Neural cell (in vitro differentiated cells): ENCODE results near the gene ZNF407. TPM values are rescaled to one million over a fixed set of nuclear protein-coding genes. Genes with fewer than 3 reads are reported as not detected.

Experiments used
- H2AFZ ChIP-seq: fragments of 200-600, 300-800 bp; sonication (generic), shearing (Covaris generic); 2 replicates; pipeline ENCODE4 v1.6.0; 2014; ENCODE audit warnings: low read depth, mild to moderate bottlenecking, antibody characterized with exemption, low read length, moderate library complexity
- H3F3A ChIP-seq: fragments of 200-600 bp; shearing (Covaris generic); 2 replicates; pipeline ENCODE4 v1.6.1; 2016; ENCODE audit warnings: mild to moderate bottlenecking, moderate library complexity, mixed read lengths, antibody characterized with exemption, low read length; ENCODE audit not compliant: insufficient read depth, poor library complexity, severe bottlenecking
- H3K27ac ChIP-seq: fragments of 200-600, 300-800 bp; sonication (generic), shearing (Covaris generic); 2 replicates; pipeline ENCODE4 v1.5.1; 2014; ENCODE audit warnings: mild to moderate bottlenecking, low read length, moderate library complexity
- H3K27me3 ChIP-seq: fragments of 300-800, 200-600 bp; sonication (generic), shearing (Covaris generic); 2 replicates; pipeline ENCODE4 v1.6.0; 2014; ENCODE audit warnings: mild to moderate bottlenecking, low read depth, low read length, moderate library complexity; ENCODE audit not compliant: insufficient read depth
- H3K36me3 ChIP-seq: fragments of 300-800, 200-600 bp; sonication (generic), shearing (Covaris generic); 2 replicates; pipeline ENCODE4 v1.5.1; 2014; ENCODE audit warnings: mild to moderate bottlenecking, antibody characterized with exemption, low read length, moderate library complexity; ENCODE audit not compliant: insufficient read depth
- H3K4me2 ChIP-seq: fragments of 300-800, 200-600 bp; sonication (generic), shearing (Covaris generic); 2 replicates; pipeline ENCODE4 v1.6.0; 2014; ENCODE audit warnings: mild to moderate bottlenecking, low read length
- H3K4me3 ChIP-seq: fragments of 300-800, 200-600 bp; sonication (generic), shearing (Covaris generic); 2 replicates; pipeline ENCODE4 v1.5.1; 2014; ENCODE audit warnings: mild to moderate bottlenecking, low read length, moderate library complexity
- H3K79me2 ChIP-seq: fragments of 200-600 bp; shearing (Covaris generic); replicated peaks from 2 replicates; pipeline ENCODE4 v1.6.0; 2014; ENCODE audit warnings: mild to moderate bottlenecking, low read length, moderate library complexity; ENCODE audit not compliant: insufficient read depth
- H3K9ac ChIP-seq: fragments of 300-800, 200-600 bp; sonication (generic), shearing (Covaris generic); 2 replicates; pipeline ENCODE4 v1.6.1; 2016; ENCODE audit warnings: mild to moderate bottlenecking, low read length, mixed read lengths
- H3K9me2 ChIP-seq: fragments of 200-600 bp; shearing (Covaris generic); 2 replicates; pipeline ENCODE4 v1.6.1; 2016; ENCODE audit warnings: mild to moderate bottlenecking, low read length, mixed read lengths; ENCODE audit not compliant: insufficient read depth
- H3K9me3 ChIP-seq: fragments of 200-600, 300-800 bp; sonication (generic), shearing (Covaris generic); 2 replicates; pipeline ENCODE4 v1.6.1; 2016; ENCODE audit warnings: mild to moderate bottlenecking, mixed run types, low read length, moderate library complexity, mixed read lengths
- H4K20me1 ChIP-seq: fragments of 200-600 bp; shearing (Covaris generic); 2 replicates; pipeline ENCODE4 v1.6.1; 2016; ENCODE audit warnings: mild to moderate bottlenecking, mixed run types; ENCODE audit not compliant: insufficient read depth
- CTCF ChIP-seq: fragments of 450-650 bp; IDR thresholded peaks from 2 replicates; pipeline ENCODE4 v1.5.1; 2014; ENCODE audit warnings: antibody characterized with exemption, mild to moderate bottlenecking, moderate library complexity; ENCODE audit not compliant: poor library complexity, severe bottlenecking
- EP300 ChIP-seq: fragments of 450-650 bp; conservative IDR thresholded peaks from 2 replicates; pipeline ENCODE4 v1.6.1; 2014; ENCODE audit warnings: antibody characterized with exemption, mild to moderate bottlenecking, moderate library complexity; ENCODE audit not compliant: poor library complexity, severe bottlenecking
- EZH2 ChIP-seq: fragments of 200-600, 300-800 bp; shearing (Covaris generic), sonication (generic); IDR thresholded peaks from 2 replicates; pipeline ENCODE4 v1.6.1; 2014; ENCODE audit warnings: antibody characterized with exemption, low read length, borderline replicate concordance, mild to moderate bottlenecking; ENCODE audit not compliant: insufficient read depth, poor library complexity, severe bottlenecking
- MXI1 ChIP-seq: fragments of 450-650 bp; conservative IDR thresholded peaks from 2 replicates; pipeline ENCODE4 v1.6.1; 2014; ENCODE audit warnings: antibody characterized with exemption, mild to moderate bottlenecking; ENCODE audit not compliant: poor library complexity, severe bottlenecking
- POLR2AphosphoS5 ChIP-seq: IDR thresholded peaks from 2 replicates; pipeline ENCODE4 v1.6.1; 2012
- RAD21 ChIP-seq: fragments of 450-650 bp; conservative IDR thresholded peaks from 2 replicates; pipeline ENCODE4 v1.6.1; 2014; ENCODE audit warnings: antibody characterized with exemption, mild to moderate bottlenecking, moderate library complexity
- SMC3 ChIP-seq: fragments of 450-650 bp; conservative IDR thresholded peaks from 2 replicates; pipeline ENCODE4 v1.6.1; 2014; ENCODE audit warnings: antibody characterized with exemption, mild to moderate bottlenecking, moderate library complexity; ENCODE audit not compliant: poor library complexity
- TAF1 ChIP-seq: IDR thresholded peaks from 2 replicates; pipeline ENCODE4 v1.6.1; 2012; ENCODE audit warnings: low read depth
- polyA plus RNA-seq: library from polyadenylated mRNA; depleted of rRNA; stranded (reverse); fragments of >200 nt; gene quantifications from 2 replicates; pipeline ENCODE4 v1.2.3, GENCODE V29; 2014
- TF ChIP-seq, protein P1 (sequence below): IDR thresholded peaks from 2 replicates; pipeline ENCODE4 v1.6.1; 2012; ENCODE audit warnings: borderline replicate concordance

ZNF407 gene
- polyA plus RNA-seq, 1 donor from 2014 or later, result 2.9 TPM

DNA sequence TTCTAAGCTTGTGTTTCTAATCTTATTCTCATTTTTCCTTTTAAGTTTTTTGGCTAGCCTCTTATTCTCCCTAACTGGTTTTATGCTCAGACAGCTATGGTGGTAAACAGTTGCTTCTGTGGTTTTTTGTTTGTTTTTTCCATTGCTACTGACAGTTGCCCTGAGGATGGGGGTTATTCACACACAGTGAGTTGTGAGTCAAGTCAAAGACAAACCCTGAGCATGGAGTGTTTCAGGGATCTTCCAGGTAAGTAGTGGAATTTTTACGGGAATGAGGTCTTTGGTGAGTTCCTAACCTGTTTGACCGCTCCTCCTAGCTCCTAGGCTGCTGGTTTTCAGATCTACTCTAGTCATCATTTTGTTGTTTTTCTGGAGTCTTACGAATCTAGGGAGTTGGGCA lies 162.8 kb downstream of the ZNF407 start:
- no peaks in the 10 kb centered on the region for H3K9me2 ChIP-seq
- TF ChIP-seq SMC3, result no peak
- TF ChIP-seq EP300, result no peak
- no peak for TF ChIP-seq POLR2AphosphoS5
- TF ChIP-seq MXI1, result no peak
- no peak for TF ChIP-seq TAF1
- TF ChIP-seq EZH2, result no peak
- TF ChIP-seq CTCF, result no peak
- TF ChIP-seq, protein P1, sequence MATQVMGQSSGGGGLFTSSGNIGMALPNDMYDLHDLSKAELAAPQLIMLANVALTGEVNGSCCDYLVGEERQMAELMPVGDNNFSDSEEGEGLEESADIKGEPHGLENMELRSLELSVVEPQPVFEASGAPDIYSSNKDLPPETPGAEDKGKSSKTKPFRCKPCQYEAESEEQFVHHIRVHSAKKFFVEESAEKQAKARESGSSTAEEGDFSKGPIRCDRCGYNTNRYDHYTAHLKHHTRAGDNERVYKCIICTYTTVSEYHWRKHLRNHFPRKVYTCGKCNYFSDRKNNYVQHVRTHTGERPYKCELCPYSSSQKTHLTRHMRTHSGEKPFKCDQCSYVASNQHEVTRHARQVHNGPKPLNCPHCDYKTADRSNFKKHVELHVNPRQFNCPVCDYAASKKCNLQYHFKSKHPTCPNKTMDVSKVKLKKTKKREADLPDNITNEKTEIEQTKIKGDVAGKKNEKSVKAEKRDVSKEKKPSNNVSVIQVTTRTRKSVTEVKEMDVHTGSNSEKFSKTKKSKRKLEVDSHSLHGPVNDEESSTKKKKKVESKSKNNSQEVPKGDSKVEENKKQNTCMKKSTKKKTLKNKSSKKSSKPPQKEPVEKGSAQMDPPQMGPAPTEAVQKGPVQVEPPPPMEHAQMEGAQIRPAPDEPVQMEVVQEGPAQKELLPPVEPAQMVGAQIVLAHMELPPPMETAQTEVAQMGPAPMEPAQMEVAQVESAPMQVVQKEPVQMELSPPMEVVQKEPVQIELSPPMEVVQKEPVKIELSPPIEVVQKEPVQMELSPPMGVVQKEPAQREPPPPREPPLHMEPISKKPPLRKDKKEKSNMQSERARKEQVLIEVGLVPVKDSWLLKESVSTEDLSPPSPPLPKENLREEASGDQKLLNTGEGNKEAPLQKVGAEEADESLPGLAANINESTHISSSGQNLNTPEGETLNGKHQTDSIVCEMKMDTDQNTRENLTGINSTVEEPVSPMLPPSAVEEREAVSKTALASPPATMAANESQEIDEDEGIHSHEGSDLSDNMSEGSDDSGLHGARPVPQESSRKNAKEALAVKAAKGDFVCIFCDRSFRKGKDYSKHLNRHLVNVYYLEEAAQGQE, result no peak
- TF ChIP-seq RAD21, result no peak
- no peak overlapping the region for H3K4me2 ChIP-seq
- peaks cover 4% of the 10 kb centered on the region for H3K9me3 ChIP-seq
- H3K4me3 ChIP-seq, result no peak overlapping the region
- no peaks in the 10 kb centered on the region for H3K27me3 ChIP-seq
- no peaks in the 10 kb centered on the region for H4K20me1 ChIP-seq
- no peak overlapping the region for H3K9ac ChIP-seq
- no peak overlapping the region for H2AFZ ChIP-seq
- no peaks in the 10 kb centered on the region for H3K36me3 ChIP-seq
- H3K79me2 ChIP-seq, result no peaks in the 10 kb centered on the region
- H3K27ac ChIP-seq, result no peak overlapping the region
- no peaks in the 10 kb centered on the region for H3F3A ChIP-seq

DNA sequence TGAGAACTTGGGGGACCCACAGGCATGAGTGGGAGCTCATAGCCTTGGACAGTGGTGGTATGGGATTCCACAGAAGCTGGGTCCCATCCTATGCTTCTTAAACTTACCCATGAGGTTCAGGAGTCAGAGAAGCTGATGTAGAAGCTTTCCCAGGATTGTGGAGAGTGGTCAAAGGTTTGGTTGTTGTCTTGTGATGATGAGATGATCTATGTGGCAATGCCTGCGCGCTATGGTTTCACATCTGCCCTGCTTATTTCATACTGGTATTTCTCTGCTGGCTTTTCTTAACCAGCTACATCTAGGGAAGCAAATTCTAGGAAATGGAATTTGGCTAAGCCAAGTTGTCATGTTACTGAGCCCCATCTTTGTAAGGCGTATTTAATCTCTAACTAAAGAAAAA lies 168.6 kb downstream of the ZNF407 start:
- Histone ChIP-seq H3K9me2 (no peaks in the 10 kb centered on the region), H4K20me1 (no peaks in the 10 kb centered on the region), H2AFZ (no peak overlapping the region), H3F3A (no peaks in the 10 kb centered on the region), H3K4me2 (no peak overlapping the region), H3K27ac (no peak overlapping the region), H3K79me2 (no peaks in the 10 kb centered on the region), H3K27me3 (no peaks in the 10 kb centered on the region), H3K9ac (no peak overlapping the region), H3K9me3 (no peaks in the 10 kb centered on the region), H3K36me3 (no peaks in the 10 kb centered on the region), H3K4me3 (no peak overlapping the region)
- TF ChIP-seq TAF1 (no peak), EP300 (no peak), CTCF (no peak), EZH2 (no peak), POLR2AphosphoS5 (no peak), SMC3 (no peak), RAD21 (no peak), MXI1 (no peak)
- TF ChIP-seq, protein P1, result no peak
